Keratinocyte (primary cell): ENCODE results near the gene PRDM8. TPM values are rescaled to one million over a fixed set of nuclear protein-coding genes. Genes with fewer than 3 reads are reported as not detected.

Experiments
- DNase-seq: peaks from one replicate; pipeline ENCODE4 v3.0.0-alpha.2; 2011; ENCODE audit warnings: low read depth, missing footprints, low spot score
- FAIRE-seq: peaks from 2 replicates; lab custom pipeline; 2011; peaks lifted over from hg19 to GRCh38; lab: Jason Lieb, UNC
- H2AFZ ChIP-seq: 2 replicates; pipeline ENCODE4 v1.6.0; 2012; ENCODE audit warnings: low read length, control low read depth, inconsistent platforms; ENCODE audit not compliant: control insufficient read depth
- H3K27ac ChIP-seq: 2 replicates; pipeline ENCODE4 v1.5.1; 2011; ENCODE audit warnings: low read length; ENCODE audit not compliant: control insufficient read depth, insufficient read depth
- H3K27me3 ChIP-seq: 3 replicates; pipeline ENCODE4 v1.6.0; 2011; ENCODE audit warnings: low read length; ENCODE audit not compliant: control insufficient read depth, insufficient read depth; ENCODE audit errors: extremely low read depth
- H3K36me3 ChIP-seq, 2 experiments: 2 replicates in 1 of 2; 3 replicates in 1 of 2; pipeline ENCODE4 v1.5.1; 2011; ENCODE audit warnings: low read length in 2 of 2, mild to moderate bottlenecking in 1 of 2; ENCODE audit not compliant: control insufficient read depth in 2 of 2, insufficient read depth in 2 of 2; ENCODE audit errors: extremely low read depth in 1 of 2
- H3K4me1 ChIP-seq: 3 replicates; pipeline ENCODE4 v1.5.1; 2011; ENCODE audit warnings: low read length; ENCODE audit not compliant: control insufficient read depth, insufficient read depth; ENCODE audit errors: extremely low read depth
- H3K4me2 ChIP-seq: 3 replicates; pipeline ENCODE4 v1.6.0; 2011; ENCODE audit warnings: low read depth, low read length; ENCODE audit not compliant: control insufficient read depth, insufficient read depth; ENCODE audit errors: extremely low read depth
- H3K4me3 ChIP-seq, 3 experiments: fragments of 200-600 bp in 1 of 3; sonication (generic) in 1 of 3; 2 replicates in 2 of 3; 3 replicates in 1 of 3; pipeline ENCODE4 v1.5.1; 2011 to 2016; ENCODE audit warnings: low read length in 3 of 3, mild to moderate bottlenecking in 3 of 3, control low read depth in 2 of 3, inconsistent platforms in 1 of 3, low read depth in 1 of 3, mixed read lengths in 1 of 3, mixed run types in 1 of 3, moderate library complexity in 1 of 3; ENCODE audit not compliant: control insufficient read depth in 2 of 3, insufficient read depth in 2 of 3; ENCODE audit errors: extremely low read depth in 1 of 3
- H3K79me2 ChIP-seq: 2 replicates; pipeline ENCODE4 v1.6.0; 2012; ENCODE audit warnings: low read length; ENCODE audit not compliant: control insufficient read depth, insufficient read depth
- H3K9ac ChIP-seq: 3 replicates; pipeline ENCODE4 v1.6.0; 2011; ENCODE audit warnings: low read length; ENCODE audit not compliant: control insufficient read depth, insufficient read depth; ENCODE audit errors: extremely low read depth
- H3K9me1 ChIP-seq: 3 replicates; pipeline ENCODE4 v1.6.0; 2011; ENCODE audit warnings: low read length; ENCODE audit not compliant: control insufficient read depth, insufficient read depth; ENCODE audit errors: extremely low read depth
- H3K9me3 ChIP-seq: 2 replicates; pipeline ENCODE4 v1.5.1; 2012; ENCODE audit warnings: low read depth, low read length; ENCODE audit not compliant: control insufficient read depth
- H4K20me1 ChIP-seq: 3 replicates; pipeline ENCODE4 v1.6.0; 2011; ENCODE audit warnings: low read length; ENCODE audit not compliant: control insufficient read depth, insufficient read depth; ENCODE audit errors: extremely low read depth
- EZH2 ChIP-seq: IDR thresholded peaks from one replicate; pipeline ENCODE4 v1.6.1; 2012; ENCODE audit warnings: inconsistent platforms, mild to moderate bottlenecking, low read length, moderate library complexity
- dilution Hi-C: fragments of 300-500 bp; cut with MboI; formaldehyde crosslinking; loops from one replicate; pipeline ENCODE4 v1.7.0; 2020; ENCODE audit warnings: low sequenced_read_pairs; ENCODE audit not compliant: extremely low pct_ligation_motif_present
- polyA plus RNA-seq, 5 experiments: library from polyadenylated mRNA; depleted of rRNA in 3 of 5; stranded (reverse) in 3 of 5; stranded (forward) in 1 of 5; unstranded in 1 of 5; fragments of >200 nt; gene quantifications; 1 replicate in 1 of 5; 2 replicates in 3 of 5; 3 replicates in 1 of 5; pipeline versions ENCODE4 v1.2.1 to v1.2.3, GENCODE V29; 2011 to 2012; ENCODE audit warnings: missing spikeins in 2 of 5, low read depth in 1 of 5, low replicate concordance in 1 of 5
- TF ChIP-seq, protein P1 (sequence below), 3 experiments: IDR thresholded peaks in 1 of 3; conservative IDR thresholded peaks in 1 of 3; optimal IDR thresholded peaks in 1 of 3; 2 replicates in 2 of 3; 3 replicates in 1 of 3; pipeline versions ENCODE3 to v1.5.1; 2011; ENCODE audit warnings: low read length in 3 of 3, mild to moderate bottlenecking in 3 of 3, moderate library complexity in 2 of 3, control low read depth in 1 of 3, inconsistent platforms in 1 of 3; ENCODE audit not compliant: insufficient read depth in 2 of 3; ENCODE audit errors: extremely low read depth in 1 of 3

PRDM8 gene
- polyA plus RNA-seq, 1 donor (not counting 4 experiments of a cell fraction or from before 2014, with no cell fraction given), result 3.5 TPM

GRCh38 chr4:80213117-80213815 is 16.0 kb downstream of the PRDM8 start:
- peak overlapping the region; percentile 19 for H3K27ac ChIP-seq
- H3K36me3 ChIP-seq, result no peaks in the 10 kb centered on the region
- no peaks in the 10 kb centered on the region for H3K9me3 ChIP-seq
- H3K27me3 ChIP-seq, result peaks cover 6% of the 10 kb centered on the region
- TF ChIP-seq, protein P1, sequence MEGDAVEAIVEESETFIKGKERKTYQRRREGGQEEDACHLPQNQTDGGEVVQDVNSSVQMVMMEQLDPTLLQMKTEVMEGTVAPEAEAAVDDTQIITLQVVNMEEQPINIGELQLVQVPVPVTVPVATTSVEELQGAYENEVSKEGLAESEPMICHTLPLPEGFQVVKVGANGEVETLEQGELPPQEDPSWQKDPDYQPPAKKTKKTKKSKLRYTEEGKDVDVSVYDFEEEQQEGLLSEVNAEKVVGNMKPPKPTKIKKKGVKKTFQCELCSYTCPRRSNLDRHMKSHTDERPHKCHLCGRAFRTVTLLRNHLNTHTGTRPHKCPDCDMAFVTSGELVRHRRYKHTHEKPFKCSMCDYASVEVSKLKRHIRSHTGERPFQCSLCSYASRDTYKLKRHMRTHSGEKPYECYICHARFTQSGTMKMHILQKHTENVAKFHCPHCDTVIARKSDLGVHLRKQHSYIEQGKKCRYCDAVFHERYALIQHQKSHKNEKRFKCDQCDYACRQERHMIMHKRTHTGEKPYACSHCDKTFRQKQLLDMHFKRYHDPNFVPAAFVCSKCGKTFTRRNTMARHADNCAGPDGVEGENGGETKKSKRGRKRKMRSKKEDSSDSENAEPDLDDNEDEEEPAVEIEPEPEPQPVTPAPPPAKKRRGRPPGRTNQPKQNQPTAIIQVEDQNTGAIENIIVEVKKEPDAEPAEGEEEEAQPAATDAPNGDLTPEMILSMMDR (optimal IDR thresholded peaks at IDR 0.05 in 1 of 3, IDR thresholded peaks at IDR 0.05 in 1 of 3, conservative IDR thresholded peaks at IDR 0.05 in 1 of 3; ENCODE audit: extremely low read depth in 1 of 3, insufficient read depth in 2 of 3, low read length in 3 of 3), result no peak
- TF ChIP-seq EZH2, result no peak
- H3K4me2 ChIP-seq, result peak overlapping the region; percentile 40
- H3K4me3 ChIP-seq, result no peak overlapping the region
- no peaks in the 10 kb centered on the region for H4K20me1 ChIP-seq
- FAIRE-seq, result peak; percentile 65
- peak overlapping the region; percentile 18 for H2AFZ ChIP-seq
- dilution Hi-C loops, result no loop called here
- no peak overlapping the region for H3K9ac ChIP-seq
- no peaks in the 10 kb centered on the region for H3K9me1 ChIP-seq
- DNase-seq, result no peak
- H3K4me1 ChIP-seq, result peaks cover 11% of the 10 kb centered on the region
- no peaks in the 10 kb centered on the region for H3K79me2 ChIP-seq

DNA sequence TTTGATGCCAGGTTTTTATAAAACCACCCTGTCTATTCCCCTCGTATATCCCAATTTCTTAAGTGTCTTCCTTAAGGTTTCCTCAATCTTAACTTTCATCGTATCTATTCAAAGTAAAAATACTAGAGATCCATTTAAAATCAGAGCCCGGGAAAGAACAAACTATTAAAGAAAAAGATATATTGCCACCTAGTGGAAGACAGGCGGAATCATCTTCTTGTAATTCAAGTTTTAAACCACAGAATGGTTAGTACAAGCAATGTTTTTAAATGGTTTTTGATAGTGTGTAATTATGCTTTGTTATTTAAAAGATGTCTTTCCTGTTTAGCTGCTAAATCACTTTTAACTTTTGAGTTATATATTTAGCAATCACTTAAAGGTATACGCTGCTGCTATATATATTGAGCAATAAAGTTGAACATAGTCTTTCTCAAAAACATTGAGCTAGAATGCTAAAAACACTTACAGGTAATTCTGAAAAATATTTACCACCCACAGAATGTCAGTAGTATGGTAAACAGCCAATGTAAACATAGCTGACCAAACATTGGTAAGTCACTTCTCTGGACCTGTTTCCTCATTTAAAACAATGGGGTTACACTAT is 18.2 kb downstream of the PRDM8 start:
- H2AFZ ChIP-seq, result no peak overlapping the region
- no peak overlapping the region for H3K4me2 ChIP-seq

More for the DNA sequence above, 18.2 kb downstream of the PRDM8 start:
- Histone ChIP-seq H3K27me3 (peaks cover 17% of the 10 kb centered on the region), H3K9me1 (no peaks in the 10 kb centered on the region), H3K4me3 (no peak overlapping the region), H3K27ac (no peak overlapping the region), H3K4me1 (peaks cover 11% of the 10 kb centered on the region), H4K20me1 (no peaks in the 10 kb centered on the region), H3K9ac (no peak overlapping the region), H3K79me2 (no peaks in the 10 kb centered on the region), H3K9me3 (no peaks in the 10 kb centered on the region), H3K36me3 (no peaks in the 10 kb centered on the region)
- FAIRE-seq (no peak), DNase-seq (no peak)
- dilution Hi-C loops, result no loop called here
- TF ChIP-seq, protein P1 (optimal IDR thresholded peaks at IDR 0.05 in 1 of 3, IDR thresholded peaks at IDR 0.05 in 1 of 3, conservative IDR thresholded peaks at IDR 0.05 in 1 of 3; ENCODE audit: extremely low read depth in 1 of 3, insufficient read depth in 2 of 3, low read length in 3 of 3), result peak in 2 of 3 experiments; percentile 31 to 49
- no peak for TF ChIP-seq EZH2
